ENCODE measurements around the gene NUDT16L1.

DNA sequence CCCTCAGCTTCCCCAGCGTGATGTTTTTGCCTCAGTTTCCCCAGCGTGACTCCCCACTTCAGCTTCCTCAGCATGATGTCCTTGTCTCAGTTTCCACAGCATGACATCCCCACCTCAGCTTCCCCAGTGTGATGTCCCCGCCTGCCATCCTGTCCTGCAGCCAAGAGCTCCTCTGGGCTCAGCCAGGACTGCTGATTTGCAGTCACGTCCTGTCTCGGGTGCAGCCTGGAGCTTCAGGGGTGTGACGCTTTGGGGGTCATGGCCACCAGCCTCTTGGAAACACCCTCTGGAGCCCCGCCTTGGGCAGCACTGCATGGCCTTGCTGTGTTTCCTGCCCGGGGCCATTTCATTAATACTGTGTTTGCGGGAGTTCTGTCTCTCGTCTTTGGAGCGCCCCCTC, 16.5 kb upstream of the NUDT16L1 start:
- TF ChIP-seq, protein P1, sequence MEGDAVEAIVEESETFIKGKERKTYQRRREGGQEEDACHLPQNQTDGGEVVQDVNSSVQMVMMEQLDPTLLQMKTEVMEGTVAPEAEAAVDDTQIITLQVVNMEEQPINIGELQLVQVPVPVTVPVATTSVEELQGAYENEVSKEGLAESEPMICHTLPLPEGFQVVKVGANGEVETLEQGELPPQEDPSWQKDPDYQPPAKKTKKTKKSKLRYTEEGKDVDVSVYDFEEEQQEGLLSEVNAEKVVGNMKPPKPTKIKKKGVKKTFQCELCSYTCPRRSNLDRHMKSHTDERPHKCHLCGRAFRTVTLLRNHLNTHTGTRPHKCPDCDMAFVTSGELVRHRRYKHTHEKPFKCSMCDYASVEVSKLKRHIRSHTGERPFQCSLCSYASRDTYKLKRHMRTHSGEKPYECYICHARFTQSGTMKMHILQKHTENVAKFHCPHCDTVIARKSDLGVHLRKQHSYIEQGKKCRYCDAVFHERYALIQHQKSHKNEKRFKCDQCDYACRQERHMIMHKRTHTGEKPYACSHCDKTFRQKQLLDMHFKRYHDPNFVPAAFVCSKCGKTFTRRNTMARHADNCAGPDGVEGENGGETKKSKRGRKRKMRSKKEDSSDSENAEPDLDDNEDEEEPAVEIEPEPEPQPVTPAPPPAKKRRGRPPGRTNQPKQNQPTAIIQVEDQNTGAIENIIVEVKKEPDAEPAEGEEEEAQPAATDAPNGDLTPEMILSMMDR (IDR thresholded peaks at IDR 0.05; ENCODE audit: insufficient read depth, low read length), result no peak
- TF ChIP-seq, protein P2, sequence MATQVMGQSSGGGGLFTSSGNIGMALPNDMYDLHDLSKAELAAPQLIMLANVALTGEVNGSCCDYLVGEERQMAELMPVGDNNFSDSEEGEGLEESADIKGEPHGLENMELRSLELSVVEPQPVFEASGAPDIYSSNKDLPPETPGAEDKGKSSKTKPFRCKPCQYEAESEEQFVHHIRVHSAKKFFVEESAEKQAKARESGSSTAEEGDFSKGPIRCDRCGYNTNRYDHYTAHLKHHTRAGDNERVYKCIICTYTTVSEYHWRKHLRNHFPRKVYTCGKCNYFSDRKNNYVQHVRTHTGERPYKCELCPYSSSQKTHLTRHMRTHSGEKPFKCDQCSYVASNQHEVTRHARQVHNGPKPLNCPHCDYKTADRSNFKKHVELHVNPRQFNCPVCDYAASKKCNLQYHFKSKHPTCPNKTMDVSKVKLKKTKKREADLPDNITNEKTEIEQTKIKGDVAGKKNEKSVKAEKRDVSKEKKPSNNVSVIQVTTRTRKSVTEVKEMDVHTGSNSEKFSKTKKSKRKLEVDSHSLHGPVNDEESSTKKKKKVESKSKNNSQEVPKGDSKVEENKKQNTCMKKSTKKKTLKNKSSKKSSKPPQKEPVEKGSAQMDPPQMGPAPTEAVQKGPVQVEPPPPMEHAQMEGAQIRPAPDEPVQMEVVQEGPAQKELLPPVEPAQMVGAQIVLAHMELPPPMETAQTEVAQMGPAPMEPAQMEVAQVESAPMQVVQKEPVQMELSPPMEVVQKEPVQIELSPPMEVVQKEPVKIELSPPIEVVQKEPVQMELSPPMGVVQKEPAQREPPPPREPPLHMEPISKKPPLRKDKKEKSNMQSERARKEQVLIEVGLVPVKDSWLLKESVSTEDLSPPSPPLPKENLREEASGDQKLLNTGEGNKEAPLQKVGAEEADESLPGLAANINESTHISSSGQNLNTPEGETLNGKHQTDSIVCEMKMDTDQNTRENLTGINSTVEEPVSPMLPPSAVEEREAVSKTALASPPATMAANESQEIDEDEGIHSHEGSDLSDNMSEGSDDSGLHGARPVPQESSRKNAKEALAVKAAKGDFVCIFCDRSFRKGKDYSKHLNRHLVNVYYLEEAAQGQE (IDR thresholded peaks at IDR 0.05; ENCODE audit: insufficient replicate concordance, low read depth), result no peak
- no peak for TF ChIP-seq SPI1 (IDR thresholded peaks at IDR 0.05; ENCODE audit: borderline replicate concordance, low read depth)
